Astrocyte (in vitro differentiated cells and primary cell): Measurements from ENCODE around the gene FNDC11. TPM values are rescaled to one million over a fixed set of nuclear protein-coding genes. Genes with fewer than 3 reads are reported as not detected.

Source experiments
- DNase-seq: peaks from one replicate; pipeline ENCODE4 v3.0.0-alpha.2; 2010; ENCODE audit warnings: low read depth
- FAIRE-seq: peaks from 2 replicates; lab custom pipeline; 2011; peaks lifted over from hg19 to GRCh38; lab: Jason Lieb, UNC
- H2AFZ ChIP-seq: 2 replicates; pipeline ENCODE4 v1.6.0; 2012; ENCODE audit warnings: low read depth, low read length, inconsistent platforms
- H3K27ac ChIP-seq: 2 replicates; pipeline ENCODE4 v1.5.1; 2011; ENCODE audit warnings: low read depth, low read length, inconsistent platforms
- H3K27me3 ChIP-seq: 2 replicates; pipeline ENCODE4 v1.6.0; 2011; ENCODE audit warnings: low read length, inconsistent platforms; ENCODE audit not compliant: insufficient read depth
- H3K36me3 ChIP-seq: 2 replicates; pipeline ENCODE4 v1.5.1; 2011; ENCODE audit warnings: low read length, inconsistent platforms; ENCODE audit not compliant: insufficient read depth
- H3K4me1 ChIP-seq: 2 replicates; pipeline ENCODE4 v1.5.1; 2011; ENCODE audit warnings: low read length, inconsistent platforms; ENCODE audit not compliant: insufficient read depth
- H3K4me2 ChIP-seq: 2 replicates; pipeline ENCODE4 v1.6.0; 2012; ENCODE audit warnings: low read length, inconsistent platforms
- H3K4me3 ChIP-seq: 2 replicates; pipeline ENCODE4 v1.5.1; 2011; ENCODE audit warnings: low read depth, mild to moderate bottlenecking, low read length, inconsistent platforms; ENCODE audit not compliant: insufficient read depth
- H3K79me2 ChIP-seq: 2 replicates; pipeline ENCODE4 v1.6.0; 2012; ENCODE audit warnings: mild to moderate bottlenecking, low read length, inconsistent platforms; ENCODE audit not compliant: insufficient read depth
- H3K9ac ChIP-seq: 2 replicates; pipeline ENCODE4 v1.6.0; 2012; ENCODE audit warnings: mild to moderate bottlenecking, low read length, inconsistent platforms
- H3K9me3 ChIP-seq: 2 replicates; pipeline ENCODE4 v1.5.1; 2012; ENCODE audit warnings: low read depth, mild to moderate bottlenecking, low read length, inconsistent platforms; ENCODE audit not compliant: insufficient read depth
- H4K20me1 ChIP-seq: 2 replicates; pipeline ENCODE4 v1.6.0; 2012; ENCODE audit warnings: low read length, inconsistent platforms; ENCODE audit not compliant: insufficient read depth
- H3K27ac Mint-ChIP-seq: one replicate; pipeline ENCODE4 v1.8.0; 2021; ENCODE audit warnings: mild to moderate bottlenecking, mixed read lengths; ENCODE audit not compliant: unreplicated experiment
- H3K27me3 Mint-ChIP-seq: one replicate; pipeline ENCODE4 v1.8.0; 2021; ENCODE audit warnings: low read depth, mixed read lengths; ENCODE audit not compliant: unreplicated experiment
- H3K36me3 Mint-ChIP-seq: one replicate; pipeline ENCODE4 v1.8.0; 2021; ENCODE audit warnings: low read depth, mixed read lengths; ENCODE audit not compliant: unreplicated experiment
- H3K4me1 Mint-ChIP-seq: one replicate; pipeline ENCODE4 v1.8.0; 2021; ENCODE audit warnings: low read depth, mixed read lengths; ENCODE audit not compliant: unreplicated experiment
- H3K4me3 Mint-ChIP-seq: one replicate; pipeline ENCODE4 v1.8.0; 2021; ENCODE audit warnings: mild to moderate bottlenecking, moderate library complexity, mixed read lengths; ENCODE audit not compliant: unreplicated experiment
- H3K9me3 Mint-ChIP-seq: one replicate; pipeline ENCODE4 v1.8.0; 2021; ENCODE audit warnings: mild to moderate bottlenecking, mixed read lengths; ENCODE audit not compliant: unreplicated experiment
- CTCF ChIP-seq: IDR thresholded peaks from 2 replicates; pipeline ENCODE4 v1.5.1; 2011; ENCODE audit warnings: low read depth, mild to moderate bottlenecking, inconsistent platforms, low read length, moderate library complexity; ENCODE audit not compliant: insufficient read depth
- EZH2 ChIP-seq: IDR thresholded peaks from 2 replicates; pipeline ENCODE4 v1.6.1; 2012; ENCODE audit warnings: mild to moderate bottlenecking, low read length, inconsistent platforms; ENCODE audit not compliant: insufficient read depth
- total RNA-seq: library from RNA; stranded (reverse); gene quantifications from 2 replicates; pipeline ENCODE4 v1.2.1, GENCODE V29; 2021

Gene FNDC11
- total RNA-seq, 1 donor from 2014 or later = 0.20 TPM

- Histone ChIP-seq H3K9ac (peak overlapping the region; percentile 83), H4K20me1 (peaks cover 14% of the 10 kb centered on the region), H3K36me3 (no peaks in the 10 kb centered on the region), H2AFZ (peak overlapping the region; percentile 27), H3K4me1 (peaks cover 21% of the 10 kb centered on the region), H3K27ac (peak overlapping the region; percentile 41), H3K79me2 (peaks cover 7% of the 10 kb centered on the region), H3K27me3 (peaks cover 4% of the 10 kb centered on the region), H3K4me2 (peak overlapping the region; percentile 94), H3K9me3 (no peaks in the 10 kb centered on the region), H3K4me3 (peak overlapping the region; percentile 75)
- Mint-ChIP-seq H3K4me1 (no peaks in the 10 kb centered on the region), H3K27me3 (peaks cover 7% of the 10 kb centered on the region), H3K36me3 (no peaks in the 10 kb centered on the region), H3K27ac (peak overlapping the region; percentile 89), H3K4me3 (peak overlapping the region; percentile 90), H3K9me3 (no peaks in the 10 kb centered on the region)
- TF ChIP-seq CTCF (no peak), EZH2 (no peak)
- DNase-seq (no peak), FAIRE-seq (no peak)
Observed at GRCh38 chr20:63573647-63574131, 19.7 kb downstream of the FNDC11 start.

GRCh38 chr20:63574156-63574828, 20.3 kb downstream of the FNDC11 start, which contains the start of gene HELZ2:
TSS of gene HELZ2 (minus strand) at chr20:63574239. CDS start at chr20:63572385, 1,854 bp downstream.
- Mint-ChIP-seq H3K4me3 (peak within 1 kb of the TSS; percentile 90), H3K4me1 (no peaks in the 10 kb centered on the region), H3K9me3 (no peaks in the 10 kb centered on the region), H3K36me3 (no peaks in the 10 kb centered on the region), H3K27me3 (peaks cover 11% of the 10 kb centered on the region), H3K27ac (peak within 1 kb of the TSS; percentile 89)
- Histone ChIP-seq H3K4me1 (peaks cover 21% of the 10 kb centered on the region), H3K36me3 (no peaks in the 10 kb centered on the region), H3K27ac (peak within 1 kb of the TSS; percentile 63), H3K4me2 (peak within 1 kb of the TSS; percentile 94), H3K9me3 (no peaks in the 10 kb centered on the region), H3K79me2 (peaks cover 7% of the 10 kb centered on the region), H2AFZ (peak within 1 kb of the TSS; percentile 86), H4K20me1 (peaks cover 14% of the 10 kb centered on the region), H3K27me3 (peaks cover 4% of the 10 kb centered on the region), H3K9ac (peak within 1 kb of the TSS; percentile 83), H3K4me3 (peak within 1 kb of the TSS; percentile 75)
- FAIRE-seq = no peak
- DNase-seq = peak; percentile 16
- TF ChIP-seq CTCF = no peak
- TF ChIP-seq EZH2 = no peak
